GM19238 (cell line): ENCODE data around the gene SLC24A3.

Source experiments
- DNase-seq: peaks from one replicate; pipeline ENCODE4 v3.0.0; 2011; ENCODE audit warnings: low spot score; ENCODE audit not compliant: insufficient read length

Gene SLC24A3

DNA sequence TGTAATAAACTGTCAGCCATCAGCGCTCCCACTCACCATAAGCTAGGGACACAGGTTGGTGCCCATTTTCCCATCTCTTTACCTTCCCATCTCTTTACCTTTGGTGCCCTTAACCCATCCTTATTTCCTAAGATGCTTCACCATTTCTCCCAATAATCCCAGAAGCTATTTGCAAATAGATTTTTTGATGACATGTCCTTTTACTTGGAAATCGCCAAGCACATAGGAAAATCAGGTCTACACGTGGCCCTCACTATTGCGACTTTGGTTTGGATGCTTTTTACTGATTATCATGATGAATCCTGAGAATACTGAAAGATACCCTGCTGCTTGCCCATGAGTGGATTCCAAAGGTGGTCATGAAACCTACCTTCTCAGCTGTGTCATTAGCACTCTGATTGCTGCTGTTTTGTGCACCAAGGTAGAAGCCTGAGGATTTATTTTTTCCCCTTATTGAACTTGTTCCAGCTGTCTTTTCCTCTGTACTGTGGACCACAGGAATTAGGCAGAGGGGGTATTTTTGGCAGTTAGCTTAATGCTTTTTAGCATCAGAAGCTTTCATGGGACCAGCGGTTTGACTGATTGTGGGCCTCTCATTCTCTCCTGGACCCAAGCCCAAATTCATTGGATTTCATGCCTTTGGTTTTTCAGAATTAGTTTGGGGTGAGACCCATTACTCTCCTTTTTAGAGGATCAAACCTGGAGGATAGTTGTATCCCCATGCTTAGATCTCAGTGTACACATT lies 316.0 kb downstream of the SLC24A3 start:
- DNase-seq: no peak

DNA sequence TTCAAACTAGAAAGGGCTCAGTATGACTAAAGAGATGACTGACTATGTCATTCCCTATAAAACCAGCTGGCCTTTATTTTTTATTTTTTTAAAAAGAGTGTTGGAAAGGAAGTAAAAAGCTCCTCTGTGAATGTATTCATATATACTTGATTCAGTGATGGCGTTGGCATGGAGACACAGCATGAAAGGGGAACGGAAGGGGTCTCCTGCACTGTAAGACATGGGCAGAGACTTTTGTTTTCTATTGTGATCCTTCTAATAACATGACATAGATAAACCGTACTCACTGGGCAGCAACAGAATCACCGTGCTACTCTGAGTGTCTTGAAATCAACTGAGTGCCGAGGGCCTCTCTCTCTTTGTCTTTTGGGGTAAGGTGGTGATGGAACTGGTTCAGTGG lies 317.6 kb downstream of the SLC24A3 start:
- no peak for DNase-seq

DNA sequence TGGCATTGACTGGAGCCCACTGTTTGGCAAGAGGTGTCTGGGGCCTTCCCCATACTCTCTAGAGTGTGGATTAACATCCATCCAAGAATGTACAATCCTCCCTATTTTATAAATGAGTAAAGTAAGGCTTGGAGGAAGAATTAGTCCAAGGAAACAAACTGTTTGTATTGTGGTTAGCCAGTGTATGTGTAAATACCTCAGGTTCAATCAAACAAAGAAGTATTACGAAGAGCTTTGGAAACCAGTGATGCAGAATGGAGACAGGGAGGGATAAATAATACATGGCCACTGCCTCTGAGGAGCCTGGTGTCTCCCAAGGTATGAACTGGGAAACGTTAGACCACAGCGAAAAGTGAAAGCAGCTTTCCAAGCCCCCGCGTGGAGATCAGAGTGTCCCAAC lies 319.0 kb downstream of the SLC24A3 start:
- DNase-seq: no peak

DNA sequence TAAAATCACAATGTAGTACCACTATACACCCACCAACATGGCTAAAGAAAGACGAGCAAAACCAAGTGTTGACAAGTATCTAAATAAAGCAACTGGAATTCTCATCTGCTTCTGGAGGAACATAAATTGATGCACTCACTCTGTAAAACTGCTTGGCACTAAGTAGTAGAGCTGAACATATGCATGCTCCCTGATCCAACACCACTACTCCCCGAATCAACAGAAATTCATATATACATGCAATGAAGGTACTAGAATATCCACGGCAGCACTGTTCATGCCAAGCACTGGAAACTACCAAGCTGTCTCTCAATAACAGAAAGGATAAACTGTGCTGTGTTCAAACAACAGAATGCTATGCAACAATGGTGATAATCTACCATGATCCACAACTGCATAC lies 326.1 kb downstream of the SLC24A3 start:
- DNase-seq: no peak

DNA sequence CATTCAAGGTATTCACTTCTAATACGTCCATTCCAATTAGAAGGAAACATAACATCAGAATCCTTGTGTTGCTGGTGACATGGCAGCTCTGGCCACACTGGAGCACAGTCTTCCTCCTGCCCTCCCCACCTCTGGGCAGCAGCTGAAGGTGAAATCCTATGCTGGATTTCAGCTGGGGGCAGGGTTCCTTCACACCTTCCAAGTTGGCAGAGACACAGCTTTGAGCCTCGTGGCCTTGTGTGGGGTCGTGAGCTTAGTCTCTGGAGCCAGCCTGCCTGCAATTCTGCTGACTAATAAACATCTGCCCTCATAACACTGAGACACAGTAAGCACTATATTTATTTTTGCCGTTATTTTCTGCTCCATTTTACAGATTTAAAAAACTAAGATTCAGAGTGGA lies 326.7 kb downstream of the SLC24A3 start:
- DNase-seq: no peak

DNA sequence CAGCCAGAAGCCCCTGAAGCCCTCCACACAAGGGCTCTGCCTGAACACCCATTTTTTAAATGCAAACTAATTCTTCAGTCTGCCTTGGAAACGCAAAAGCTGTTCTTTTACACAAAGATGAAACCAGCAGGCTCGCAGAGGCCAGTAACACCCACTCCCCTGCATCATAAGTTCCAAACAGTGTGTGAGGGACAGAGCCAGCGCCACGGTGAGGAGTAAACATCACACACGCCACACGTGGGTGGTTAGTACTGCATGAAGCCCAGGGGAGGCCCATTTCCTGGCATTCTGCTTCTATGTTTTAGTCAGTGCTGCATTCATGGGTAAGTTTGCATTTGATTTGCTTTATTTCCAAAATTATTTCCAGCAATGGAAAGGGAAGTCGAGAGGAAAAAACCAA lies 327.9 kb downstream of the SLC24A3 start:
- no peak for DNase-seq

DNA sequence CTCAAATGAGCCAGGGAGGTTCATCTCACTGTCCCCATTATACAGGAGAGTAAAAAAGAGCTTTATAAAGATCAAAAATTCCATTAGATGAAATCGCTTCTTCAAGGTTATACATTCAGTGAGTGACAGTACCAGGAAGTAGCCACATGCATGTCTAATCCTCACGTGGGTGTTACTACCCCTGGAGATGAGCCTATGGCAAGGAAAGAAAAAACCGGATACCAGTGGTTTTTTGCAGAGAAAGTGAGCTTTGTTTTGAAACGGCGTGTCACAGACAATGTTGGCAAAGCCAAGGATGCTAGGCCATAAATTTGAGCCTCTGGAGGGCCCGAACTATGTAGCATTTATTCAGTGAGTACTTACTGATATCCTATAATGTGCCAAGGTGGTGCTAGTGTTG lies 330.7 kb downstream of the SLC24A3 start:
- DNase-seq: no peak

DNA sequence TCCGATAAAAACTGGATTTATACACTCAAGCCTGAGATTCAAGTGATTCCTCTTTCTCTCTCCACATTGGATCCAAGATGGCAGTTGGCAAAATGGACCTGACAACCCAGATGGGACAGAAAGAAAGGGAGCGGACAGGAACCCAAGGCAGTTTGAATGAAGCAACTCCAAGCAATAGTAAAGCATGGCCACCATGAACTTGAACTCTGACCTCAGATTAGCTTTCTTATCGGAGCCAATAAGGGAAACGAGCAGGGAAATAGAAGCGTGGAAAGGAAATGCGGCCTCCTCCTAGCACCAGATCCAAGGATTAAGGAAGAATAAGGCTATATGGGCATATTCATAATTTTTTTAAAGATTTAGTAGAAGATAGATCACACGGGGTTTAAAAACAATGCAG lies 332.2 kb downstream of the SLC24A3 start:
- no peak for DNase-seq

DNA sequence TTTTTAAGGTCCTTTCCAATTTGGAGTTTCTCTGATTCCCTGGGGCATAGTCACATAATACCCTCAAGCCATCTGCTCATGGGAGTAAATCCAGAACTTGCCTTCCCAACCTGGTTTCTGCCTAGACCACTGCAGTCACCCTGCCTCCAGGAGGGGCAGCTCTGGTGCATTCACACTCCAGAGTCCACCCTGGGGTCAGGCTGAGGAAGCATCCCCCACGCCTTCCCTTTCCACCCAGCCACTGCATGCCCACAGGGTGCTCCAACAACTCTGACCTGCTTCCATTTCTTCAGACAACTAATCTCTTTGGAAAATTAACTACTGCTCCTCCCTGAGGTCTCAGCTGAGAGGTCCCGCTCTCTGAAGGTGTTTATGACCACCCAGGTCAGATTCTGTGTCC lies 334.2 kb downstream of the SLC24A3 start:
- DNase-seq: no peak

DNA sequence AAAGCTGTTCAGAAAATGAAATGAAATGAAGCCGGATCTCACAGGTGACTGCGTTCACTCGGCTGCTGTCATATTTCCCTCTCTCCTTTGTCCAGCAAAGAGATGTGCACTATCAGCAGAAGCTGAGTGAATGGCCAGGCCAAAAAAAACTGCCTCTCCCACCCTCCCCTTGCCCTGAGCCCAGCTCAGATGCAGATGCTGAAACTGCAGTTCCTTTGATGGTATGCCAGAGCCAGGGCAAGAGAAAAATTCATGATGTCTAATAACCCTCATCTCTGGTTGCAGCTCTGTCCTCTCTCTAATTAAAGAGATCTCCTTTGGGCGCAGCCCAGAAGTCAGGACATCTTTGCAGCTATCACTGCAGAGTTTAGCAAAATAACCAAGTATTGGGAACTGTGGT lies 335.1 kb downstream of the SLC24A3 start:
- no peak for DNase-seq

DNA sequence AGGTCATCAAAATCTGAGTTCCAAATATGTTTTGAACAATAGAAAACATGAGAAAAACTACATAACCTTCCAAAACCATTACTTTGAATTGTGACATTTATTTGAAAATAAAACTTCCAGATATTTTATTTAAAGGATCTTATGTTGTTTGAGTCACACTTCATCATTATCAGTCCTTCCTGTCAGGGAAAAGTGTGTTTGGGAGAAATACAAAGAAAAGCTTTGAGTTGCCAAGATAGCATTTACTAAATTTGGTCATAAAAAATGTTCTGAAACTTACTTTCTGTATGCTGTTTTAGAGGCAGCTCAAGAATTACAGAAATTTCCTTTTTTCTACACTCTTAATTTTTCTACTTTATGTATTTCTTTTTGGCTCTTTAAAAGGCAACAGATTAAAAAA lies 337.5 kb downstream of the SLC24A3 start:
- DNase-seq: no peak

DNA sequence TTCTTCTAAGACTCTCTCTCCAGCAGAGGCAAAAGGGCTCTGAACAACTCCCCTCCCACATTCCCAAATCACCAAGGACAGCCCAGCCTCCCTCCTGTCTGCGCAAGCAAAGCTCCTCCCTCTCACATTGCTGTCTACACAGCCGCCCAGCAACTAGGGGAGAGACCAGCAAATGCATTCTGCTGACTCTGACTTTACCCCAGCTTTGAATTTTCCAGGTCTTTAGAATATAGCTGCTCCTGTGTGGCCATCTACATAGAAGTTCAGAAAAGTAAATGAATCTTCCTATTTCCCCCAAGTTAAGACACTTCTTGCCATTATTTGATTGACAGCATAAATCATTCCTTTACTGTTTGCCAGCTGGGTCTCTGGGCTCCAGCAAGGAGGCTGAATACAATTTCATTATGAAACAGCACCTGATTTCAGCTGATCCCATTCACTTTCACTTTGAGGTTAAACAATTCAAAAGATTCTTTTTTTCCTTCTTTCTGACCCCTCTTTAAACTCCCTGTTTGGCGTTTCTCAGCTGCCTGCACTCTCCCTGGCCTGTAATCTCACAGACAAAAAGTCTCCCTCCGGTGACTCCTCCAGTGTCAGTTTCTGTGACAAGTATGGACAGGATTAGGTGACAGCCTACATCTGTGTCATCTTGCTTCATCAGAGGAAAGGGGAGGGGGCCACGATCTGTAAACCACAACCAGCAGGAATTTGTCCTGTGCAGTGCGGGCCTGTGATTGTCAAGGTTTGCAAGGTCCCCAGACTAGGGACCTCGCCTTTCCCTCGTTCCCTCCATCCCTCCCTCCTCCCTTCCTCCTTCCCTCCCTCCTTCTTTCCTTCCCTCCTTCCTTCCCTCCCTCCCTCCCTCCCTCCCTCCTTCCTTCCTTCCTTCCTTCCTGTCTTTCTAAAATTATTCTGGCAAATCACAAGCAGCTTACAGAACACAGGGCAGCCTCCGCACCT lies 340.1 kb downstream of the SLC24A3 start:
- no peak for DNase-seq

DNA sequence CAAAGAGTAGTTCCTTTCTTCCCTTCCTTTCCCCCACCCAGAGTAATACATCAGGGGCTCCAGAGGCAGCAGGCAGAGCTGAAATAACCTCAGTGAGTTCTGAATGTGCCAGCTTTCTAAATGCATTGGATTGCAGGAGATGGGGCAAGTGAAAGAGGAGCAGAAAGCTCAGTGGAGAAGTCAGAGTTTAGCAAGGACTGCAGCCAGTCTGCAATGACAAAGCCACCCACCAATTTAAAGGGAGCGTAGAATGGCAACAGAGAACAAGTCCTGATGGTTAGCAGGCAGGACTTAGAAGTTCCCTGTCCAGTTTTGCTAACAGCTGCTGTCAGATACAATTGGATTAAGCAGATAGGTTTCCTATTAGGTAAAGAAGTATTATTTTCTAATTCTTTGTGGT lies 342.2 kb downstream of the SLC24A3 start:
- DNase-seq: no peak

DNA sequence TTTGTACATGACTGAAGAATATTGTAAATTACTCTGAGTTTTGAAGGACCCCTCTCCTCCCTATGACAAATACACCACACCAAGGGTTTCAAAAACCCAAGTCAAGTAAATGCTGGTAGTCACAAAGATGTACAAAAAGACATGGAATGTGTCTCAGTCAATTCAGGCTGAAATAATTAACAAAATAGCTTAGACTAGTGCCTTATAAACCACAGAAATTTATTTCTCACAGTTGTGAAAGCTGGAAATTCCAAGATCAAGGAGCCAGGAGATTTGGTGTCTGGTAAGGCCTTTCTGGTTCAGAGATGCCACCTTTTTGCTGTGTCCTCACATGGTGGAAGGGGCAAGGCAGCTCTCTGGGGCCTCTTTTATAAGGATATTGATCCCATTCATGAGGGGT lies 343.3 kb downstream of the SLC24A3 start:
- no peak for DNase-seq

DNA sequence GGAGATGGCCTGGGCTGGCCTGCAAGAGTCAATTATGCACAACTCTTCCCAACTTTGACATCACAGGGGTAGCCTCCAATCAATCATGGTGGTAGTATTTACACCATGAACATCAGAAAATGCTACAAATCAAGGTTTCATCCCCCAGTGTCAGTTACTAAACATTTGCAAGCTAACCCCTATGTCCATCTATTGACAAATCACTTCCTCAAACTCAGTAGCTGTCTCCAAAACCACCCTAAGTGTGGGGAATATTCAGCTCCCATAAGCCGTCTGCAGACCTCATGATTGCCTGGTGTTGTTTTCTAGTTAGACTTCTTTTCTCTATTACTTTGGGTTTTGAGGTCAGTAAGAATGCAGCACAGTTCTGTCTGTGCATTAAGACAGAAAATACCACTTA lies 344.8 kb downstream of the SLC24A3 start:
- DNase-seq: no peak

DNA sequence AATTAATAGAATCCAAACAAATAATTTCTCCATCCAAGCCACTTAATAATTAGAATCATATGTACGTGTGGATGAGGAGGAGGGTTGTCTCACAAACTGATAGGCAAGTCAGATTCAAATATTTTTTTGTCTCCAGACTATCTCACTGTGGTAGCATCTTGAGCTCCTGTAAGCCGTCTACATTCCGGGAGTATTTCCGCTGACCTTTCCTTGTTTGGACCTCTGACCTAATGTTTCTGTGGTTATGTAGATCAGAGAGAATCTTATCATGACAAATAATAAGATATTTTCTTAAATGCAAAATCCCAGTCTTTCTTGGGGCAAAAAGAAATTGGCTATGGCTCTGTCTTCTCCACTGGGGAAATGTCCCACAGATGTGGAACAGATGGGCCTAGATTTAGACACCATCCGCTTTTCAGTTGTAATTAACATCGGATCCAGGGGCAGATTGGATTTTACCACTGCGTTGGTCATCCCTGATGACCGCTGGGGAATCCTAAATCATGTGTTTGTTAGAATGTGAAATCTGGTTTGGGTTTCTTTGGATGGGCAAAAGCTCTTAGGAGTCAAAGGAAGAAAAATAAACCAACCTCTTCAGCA lies 348.5 kb downstream of the SLC24A3 start:
- no peak for DNase-seq

DNA sequence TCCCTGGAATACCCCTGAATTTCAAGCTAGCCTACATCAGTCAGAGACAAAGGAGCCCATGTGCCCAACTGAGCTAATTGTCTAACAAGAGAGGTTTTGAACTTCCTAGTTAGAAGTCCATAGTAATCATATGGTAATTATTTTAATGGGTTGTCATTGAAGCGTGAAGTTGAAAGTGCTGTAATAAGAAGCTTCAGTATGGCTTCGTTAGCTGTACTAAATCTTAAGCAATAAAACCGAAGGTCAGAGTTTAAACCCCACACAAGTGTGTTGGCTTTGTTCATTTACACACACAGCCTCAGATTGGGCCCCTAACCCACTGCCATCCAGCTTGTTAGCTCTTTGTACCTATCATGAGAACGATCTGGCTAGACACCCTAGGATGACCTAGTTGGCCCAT lies 350.0 kb downstream of the SLC24A3 start:
- no peak for DNase-seq

DNA sequence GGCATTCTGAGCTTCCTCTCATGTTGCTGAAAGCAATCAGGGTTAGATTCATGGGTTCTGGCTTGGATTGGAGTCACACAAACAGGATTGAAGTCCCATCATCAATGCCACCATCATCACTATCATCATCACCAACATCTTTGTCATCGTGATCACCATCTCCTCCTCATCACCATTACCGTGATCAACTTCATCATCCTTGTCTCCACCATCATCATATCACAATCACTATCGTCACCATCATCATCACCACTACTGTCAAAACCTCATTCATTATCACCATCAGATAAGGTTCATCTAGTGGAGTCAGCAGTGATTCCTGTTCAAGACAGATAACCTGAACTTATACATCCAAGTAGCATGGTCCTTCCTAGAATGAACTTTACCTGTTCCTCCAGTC lies 351.8 kb downstream of the SLC24A3 start:
- DNase-seq: no peak

DNA sequence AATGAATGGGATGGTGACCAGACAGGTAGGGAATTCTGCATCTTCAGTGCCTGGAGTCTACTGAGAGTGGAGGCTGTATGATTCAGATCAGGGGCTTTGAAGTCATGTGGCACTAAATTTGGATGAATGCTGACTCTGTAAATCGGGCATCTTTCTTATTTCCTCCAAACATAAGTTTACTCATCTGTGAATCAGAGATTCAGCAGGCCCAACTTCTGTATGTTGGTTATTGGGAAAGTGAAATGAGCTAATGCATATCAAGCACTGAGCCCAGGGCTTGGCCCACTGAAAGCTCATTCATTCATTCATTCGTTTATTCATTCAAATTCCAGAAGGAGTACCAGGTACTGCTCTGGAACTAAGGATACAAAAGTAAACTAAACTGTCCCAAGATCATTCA lies 353.3 kb downstream of the SLC24A3 start:
- no peak for DNase-seq

DNA sequence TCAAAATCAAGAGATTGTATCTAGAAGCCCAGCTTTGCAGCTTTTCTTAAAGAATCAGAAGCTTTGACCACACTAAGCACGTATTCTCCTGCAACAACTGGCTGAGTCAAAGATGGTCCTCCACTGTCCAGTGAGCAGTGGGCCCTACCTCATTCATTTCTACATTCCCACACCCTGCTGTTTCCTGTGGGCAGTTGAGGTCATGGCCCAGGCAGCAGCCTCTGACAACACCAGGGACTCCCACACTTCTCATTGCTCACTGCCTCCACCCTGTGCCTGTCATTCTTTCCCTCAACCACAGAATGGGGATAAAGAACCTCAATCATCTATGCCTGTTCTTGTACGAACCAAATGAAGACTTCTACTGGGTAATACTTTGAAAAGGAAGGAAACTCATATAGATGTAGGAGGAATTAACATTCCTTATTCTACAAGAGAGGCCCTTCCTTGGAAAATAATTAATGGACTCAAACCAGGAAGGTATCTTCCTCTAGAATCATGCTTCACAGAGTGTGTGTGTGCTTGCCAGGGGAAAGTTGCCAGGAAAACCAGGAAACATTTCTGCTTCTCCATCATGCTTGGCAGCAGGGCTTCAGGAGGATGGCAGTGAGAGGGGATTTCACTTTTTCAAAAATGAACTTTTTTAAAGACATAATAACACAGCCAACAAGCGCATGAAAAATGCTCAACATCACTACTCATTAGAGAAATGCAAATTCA lies 353.9 kb downstream of the SLC24A3 start:
- DNase-seq: no peak

DNA sequence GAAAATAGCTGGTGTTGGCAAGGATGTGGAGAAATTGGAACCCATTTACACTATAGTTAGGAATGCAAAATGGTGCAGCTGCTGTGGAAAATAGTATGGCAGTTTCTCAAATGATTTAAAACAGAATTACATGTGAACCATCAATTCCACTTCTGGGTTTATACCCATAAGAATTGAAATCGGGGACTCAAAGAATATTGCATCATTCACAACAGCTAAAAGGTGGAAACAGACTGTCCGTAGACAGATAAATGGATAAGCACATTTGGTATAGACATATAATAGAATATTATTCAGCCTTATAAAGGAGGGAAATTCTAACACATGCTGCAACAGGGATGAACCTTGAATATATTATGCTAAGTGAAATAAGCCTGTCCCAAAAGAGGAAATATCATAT lies 355.7 kb downstream of the SLC24A3 start:
- DNase-seq: no peak

DNA sequence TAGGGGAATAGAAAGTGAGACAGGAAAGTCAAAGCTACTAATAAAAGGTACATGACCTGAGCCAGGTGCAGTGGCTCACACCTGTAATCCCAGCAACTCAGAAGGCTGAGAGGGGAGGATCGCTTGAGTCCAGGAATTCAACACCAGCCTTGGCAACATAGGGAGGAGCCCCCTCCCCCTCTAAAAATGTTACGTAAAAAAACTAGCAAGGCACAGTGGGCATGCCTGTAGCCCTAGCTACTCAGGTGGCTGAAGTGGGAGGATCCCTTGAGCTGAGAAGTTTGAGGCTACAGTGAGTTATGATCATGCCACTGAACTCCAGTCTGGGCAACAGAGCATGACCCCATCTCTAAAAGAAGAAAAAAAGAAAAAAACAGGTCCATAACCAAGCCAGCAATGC lies 359.6 kb downstream of the SLC24A3 start:
- DNase-seq: no peak
